ENCODE results near the gene DNAL1. TPM values are rescaled to one million over a fixed set of nuclear protein-coding genes. Genes with fewer than 3 reads are reported as not detected.

The DNAL1 gene
- polyA plus RNA-seq, 1 of the 3 experiments (the other 2 are of a cell fraction), result 2.6 TPM

DNA sequence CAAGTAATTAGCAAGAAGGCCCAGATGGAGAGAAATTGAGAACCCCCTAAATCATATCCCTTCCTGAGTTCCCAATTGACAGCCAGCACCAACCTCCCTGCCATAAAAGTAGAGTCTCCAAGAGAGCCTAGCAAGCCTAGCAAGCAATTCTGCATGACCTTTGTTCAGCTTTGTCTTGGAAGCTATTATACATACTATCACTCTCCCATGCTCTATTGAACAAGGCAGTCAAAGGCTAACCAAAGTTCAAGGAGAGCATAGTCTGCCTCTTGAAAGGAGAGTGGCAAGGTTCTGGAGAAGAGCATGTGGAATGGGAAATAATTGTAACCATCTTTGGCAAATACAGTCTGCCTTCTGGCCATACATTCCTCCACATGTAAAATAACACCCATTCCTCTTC lies 45.3 kb upstream of the DNAL1 start:
- no peak overlapping the region for H2AFZ ChIP-seq (ENCODE audit: low read depth)
- H3K9me2 ChIP-seq, result no peaks in the 10 kb centered on the region
- no peak overlapping the region for H3K4me3 ChIP-seq (ENCODE audit: low read depth in 2 of 2, low read length in 1 of 2)
- POLR2A ChIA-PET, result no interaction called here
- H3K4me1 ChIP-seq (ENCODE audit: control insufficient read depth in 1 of 2, insufficient read depth in 2 of 2, low read depth in 1 of 2, low read length in 1 of 2), result no peaks in the 10 kb centered on the region
- TF ChIP-seq FOXJ3 (CRISPR knock-in tag; IDR thresholded peaks at IDR 0.05) (no peak), MEF2A (IDR thresholded peaks at IDR 0.05; ENCODE audit: borderline replicate concordance, low read depth) (no peak), RAD21 (IDR thresholded peaks at IDR 0.05; ENCODE audit: low read length) (no peak), NRF1 (IDR thresholded peaks at IDR 0.05; ENCODE audit: low read depth, low read length) (no peak), FOXM1 (IDR thresholded peaks at IDR 0.05; ENCODE audit: low read depth) (no peak), RCOR1 (IDR thresholded peaks at IDR 0.05; ENCODE audit: low read length) (no peak), TCF12 (IDR thresholded peaks at IDR 0.05) (no peak), TEAD4 (IDR thresholded peaks at IDR 0.05; ENCODE audit: borderline replicate concordance, insufficient read depth) (no peak), YY1 (IDR thresholded peaks at IDR 0.05; ENCODE audit: low read depth) (no peak), JUND (IDR thresholded peaks at IDR 0.05) (no peak), NFIC (IDR thresholded peaks at IDR 0.05; ENCODE audit: borderline replicate concordance) (no peak), POLR2AphosphoS5 (IDR thresholded peaks at IDR 0.05; ENCODE audit: low read depth, low read length) (no peak), ELF1 (IDR thresholded peaks at IDR 0.05) (no peak)
- TF ChIP-seq, protein P1, sequence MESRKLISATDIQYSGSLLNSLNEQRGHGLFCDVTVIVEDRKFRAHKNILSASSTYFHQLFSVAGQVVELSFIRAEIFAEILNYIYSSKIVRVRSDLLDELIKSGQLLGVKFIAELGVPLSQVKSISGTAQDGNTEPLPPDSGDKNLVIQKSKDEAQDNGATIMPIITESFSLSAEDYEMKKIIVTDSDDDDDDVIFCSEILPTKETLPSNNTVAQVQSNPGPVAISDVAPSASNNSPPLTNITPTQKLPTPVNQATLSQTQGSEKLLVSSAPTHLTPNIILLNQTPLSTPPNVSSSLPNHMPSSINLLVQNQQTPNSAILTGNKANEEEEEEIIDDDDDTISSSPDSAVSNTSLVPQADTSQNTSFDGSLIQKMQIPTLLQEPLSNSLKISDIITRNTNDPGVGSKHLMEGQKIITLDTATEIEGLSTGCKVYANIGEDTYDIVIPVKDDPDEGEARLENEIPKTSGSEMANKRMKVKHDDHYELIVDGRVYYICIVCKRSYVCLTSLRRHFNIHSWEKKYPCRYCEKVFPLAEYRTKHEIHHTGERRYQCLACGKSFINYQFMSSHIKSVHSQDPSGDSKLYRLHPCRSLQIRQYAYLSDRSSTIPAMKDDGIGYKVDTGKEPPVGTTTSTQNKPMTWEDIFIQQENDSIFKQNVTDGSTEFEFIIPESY (IDR thresholded peaks at IDR 0.05; ENCODE audit: borderline replicate concordance, low read depth), result no peak
- TF ChIP-seq, protein P2, sequence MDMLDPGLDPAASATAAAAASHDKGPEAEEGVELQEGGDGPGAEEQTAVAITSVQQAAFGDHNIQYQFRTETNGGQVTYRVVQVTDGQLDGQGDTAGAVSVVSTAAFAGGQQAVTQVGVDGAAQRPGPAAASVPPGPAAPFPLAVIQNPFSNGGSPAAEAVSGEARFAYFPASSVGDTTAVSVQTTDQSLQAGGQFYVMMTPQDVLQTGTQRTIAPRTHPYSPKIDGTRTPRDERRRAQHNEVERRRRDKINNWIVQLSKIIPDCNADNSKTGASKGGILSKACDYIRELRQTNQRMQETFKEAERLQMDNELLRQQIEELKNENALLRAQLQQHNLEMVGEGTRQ (IDR thresholded peaks at IDR 0.05; ENCODE audit: borderline replicate concordance, low read depth, low read length), result no peak
- TF ChIP-seq, protein P3, sequence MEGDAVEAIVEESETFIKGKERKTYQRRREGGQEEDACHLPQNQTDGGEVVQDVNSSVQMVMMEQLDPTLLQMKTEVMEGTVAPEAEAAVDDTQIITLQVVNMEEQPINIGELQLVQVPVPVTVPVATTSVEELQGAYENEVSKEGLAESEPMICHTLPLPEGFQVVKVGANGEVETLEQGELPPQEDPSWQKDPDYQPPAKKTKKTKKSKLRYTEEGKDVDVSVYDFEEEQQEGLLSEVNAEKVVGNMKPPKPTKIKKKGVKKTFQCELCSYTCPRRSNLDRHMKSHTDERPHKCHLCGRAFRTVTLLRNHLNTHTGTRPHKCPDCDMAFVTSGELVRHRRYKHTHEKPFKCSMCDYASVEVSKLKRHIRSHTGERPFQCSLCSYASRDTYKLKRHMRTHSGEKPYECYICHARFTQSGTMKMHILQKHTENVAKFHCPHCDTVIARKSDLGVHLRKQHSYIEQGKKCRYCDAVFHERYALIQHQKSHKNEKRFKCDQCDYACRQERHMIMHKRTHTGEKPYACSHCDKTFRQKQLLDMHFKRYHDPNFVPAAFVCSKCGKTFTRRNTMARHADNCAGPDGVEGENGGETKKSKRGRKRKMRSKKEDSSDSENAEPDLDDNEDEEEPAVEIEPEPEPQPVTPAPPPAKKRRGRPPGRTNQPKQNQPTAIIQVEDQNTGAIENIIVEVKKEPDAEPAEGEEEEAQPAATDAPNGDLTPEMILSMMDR (IDR thresholded peaks at IDR 0.05), result no peak
- TF ChIP-seq, protein P4, sequence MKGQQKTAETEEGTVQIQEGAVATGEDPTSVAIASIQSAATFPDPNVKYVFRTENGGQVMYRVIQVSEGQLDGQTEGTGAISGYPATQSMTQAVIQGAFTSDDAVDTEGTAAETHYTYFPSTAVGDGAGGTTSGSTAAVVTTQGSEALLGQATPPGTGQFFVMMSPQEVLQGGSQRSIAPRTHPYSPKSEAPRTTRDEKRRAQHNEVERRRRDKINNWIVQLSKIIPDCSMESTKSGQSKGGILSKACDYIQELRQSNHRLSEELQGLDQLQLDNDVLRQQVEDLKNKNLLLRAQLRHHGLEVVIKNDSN (IDR thresholded peaks at IDR 0.05; ENCODE audit: borderline replicate concordance, low read depth), result no peak
- TF ChIP-seq, protein P5, sequence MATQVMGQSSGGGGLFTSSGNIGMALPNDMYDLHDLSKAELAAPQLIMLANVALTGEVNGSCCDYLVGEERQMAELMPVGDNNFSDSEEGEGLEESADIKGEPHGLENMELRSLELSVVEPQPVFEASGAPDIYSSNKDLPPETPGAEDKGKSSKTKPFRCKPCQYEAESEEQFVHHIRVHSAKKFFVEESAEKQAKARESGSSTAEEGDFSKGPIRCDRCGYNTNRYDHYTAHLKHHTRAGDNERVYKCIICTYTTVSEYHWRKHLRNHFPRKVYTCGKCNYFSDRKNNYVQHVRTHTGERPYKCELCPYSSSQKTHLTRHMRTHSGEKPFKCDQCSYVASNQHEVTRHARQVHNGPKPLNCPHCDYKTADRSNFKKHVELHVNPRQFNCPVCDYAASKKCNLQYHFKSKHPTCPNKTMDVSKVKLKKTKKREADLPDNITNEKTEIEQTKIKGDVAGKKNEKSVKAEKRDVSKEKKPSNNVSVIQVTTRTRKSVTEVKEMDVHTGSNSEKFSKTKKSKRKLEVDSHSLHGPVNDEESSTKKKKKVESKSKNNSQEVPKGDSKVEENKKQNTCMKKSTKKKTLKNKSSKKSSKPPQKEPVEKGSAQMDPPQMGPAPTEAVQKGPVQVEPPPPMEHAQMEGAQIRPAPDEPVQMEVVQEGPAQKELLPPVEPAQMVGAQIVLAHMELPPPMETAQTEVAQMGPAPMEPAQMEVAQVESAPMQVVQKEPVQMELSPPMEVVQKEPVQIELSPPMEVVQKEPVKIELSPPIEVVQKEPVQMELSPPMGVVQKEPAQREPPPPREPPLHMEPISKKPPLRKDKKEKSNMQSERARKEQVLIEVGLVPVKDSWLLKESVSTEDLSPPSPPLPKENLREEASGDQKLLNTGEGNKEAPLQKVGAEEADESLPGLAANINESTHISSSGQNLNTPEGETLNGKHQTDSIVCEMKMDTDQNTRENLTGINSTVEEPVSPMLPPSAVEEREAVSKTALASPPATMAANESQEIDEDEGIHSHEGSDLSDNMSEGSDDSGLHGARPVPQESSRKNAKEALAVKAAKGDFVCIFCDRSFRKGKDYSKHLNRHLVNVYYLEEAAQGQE (IDR thresholded peaks at IDR 0.05; ENCODE audit: low read depth, low read length), result no peak
- no peaks in the 10 kb centered on the region for H3K36me3 ChIP-seq (replicated peaks in 1 of 2; ENCODE audit: control insufficient read depth in 1 of 2, insufficient read depth in 2 of 2, low read length in 1 of 2)
- no peaks in the 10 kb centered on the region for H3F3A ChIP-seq (replicated peaks; ENCODE audit: insufficient read depth)
- H3K27ac ChIP-seq (ENCODE audit: low read depth in 2 of 2, low read length in 1 of 2), result no peak overlapping the region
- no peaks in the 10 kb centered on the region for H3K27me3 ChIP-seq (ENCODE audit: insufficient read depth)
- no peak overlapping the region for H3K4me2 ChIP-seq
- no peaks in the 10 kb centered on the region for H4K20me1 ChIP-seq (ENCODE audit: insufficient read depth)
- DNase-seq, result no peak
- no peaks in the 10 kb centered on the region for H3K79me2 ChIP-seq (ENCODE audit: insufficient read depth)
- no peaks in the 10 kb centered on the region for H3K9me3 ChIP-seq
- H3K9ac ChIP-seq, result no peak overlapping the region
- CTCF ChIA-PET, result interaction anchor here (1.5 kb wide), 2 partner anchors 34 to 91 kb away, joined by 3 to 5 read pairs; no protein-coding TSS in a partner anchor
